ENCODE data around the gene NAA60. TPM values are rescaled to one million over a fixed set of nuclear protein-coding genes. Genes with fewer than 3 reads are reported as not detected.

NAA60 gene
- total RNA-seq, 4 donors from 2014 or later, result 80.9 to 110 (median 96.8) TPM

DNA sequence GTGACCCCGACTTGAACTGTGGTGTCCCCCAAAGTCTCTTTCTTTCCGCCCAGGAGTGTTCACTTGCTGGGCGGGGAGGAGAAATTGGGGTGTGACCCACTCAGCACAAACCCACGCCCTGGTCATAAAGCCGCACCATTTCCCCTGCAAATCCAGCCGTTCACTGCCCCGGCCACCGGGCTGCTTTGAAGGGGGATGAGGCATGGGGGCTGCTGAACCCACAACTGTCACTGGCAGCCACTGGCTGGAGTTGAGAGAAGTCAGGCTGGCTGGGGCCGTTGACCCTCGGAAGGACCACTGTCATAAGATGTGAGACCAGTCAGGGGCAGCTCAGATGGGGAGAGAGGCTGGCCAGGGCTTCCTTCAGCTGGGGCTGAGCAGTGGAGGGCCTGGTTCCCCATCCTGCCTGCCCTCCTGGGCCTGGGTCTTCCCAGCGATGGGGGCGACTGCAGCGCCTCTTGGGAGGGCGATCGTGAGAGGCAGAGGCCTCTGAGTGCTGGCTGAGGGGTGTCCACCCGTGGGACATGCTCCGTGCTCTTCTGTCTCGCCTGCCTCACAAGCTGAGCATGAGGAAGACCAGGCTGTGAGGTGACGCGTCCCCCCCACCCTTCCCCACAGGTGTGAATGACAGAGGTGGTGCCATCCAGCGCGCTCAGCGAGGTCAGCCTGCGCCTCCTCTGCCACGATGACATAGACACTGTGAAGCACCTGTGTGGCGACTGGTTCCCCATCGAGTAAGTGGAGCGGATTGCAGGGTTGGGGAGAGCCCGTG is 32.3 kb downstream of the NAA60 start:
- TF ChIP-seq POLR2A (IDR thresholded peaks at IDR 0.05), result no peak
- TF ChIP-seq, protein P1, sequence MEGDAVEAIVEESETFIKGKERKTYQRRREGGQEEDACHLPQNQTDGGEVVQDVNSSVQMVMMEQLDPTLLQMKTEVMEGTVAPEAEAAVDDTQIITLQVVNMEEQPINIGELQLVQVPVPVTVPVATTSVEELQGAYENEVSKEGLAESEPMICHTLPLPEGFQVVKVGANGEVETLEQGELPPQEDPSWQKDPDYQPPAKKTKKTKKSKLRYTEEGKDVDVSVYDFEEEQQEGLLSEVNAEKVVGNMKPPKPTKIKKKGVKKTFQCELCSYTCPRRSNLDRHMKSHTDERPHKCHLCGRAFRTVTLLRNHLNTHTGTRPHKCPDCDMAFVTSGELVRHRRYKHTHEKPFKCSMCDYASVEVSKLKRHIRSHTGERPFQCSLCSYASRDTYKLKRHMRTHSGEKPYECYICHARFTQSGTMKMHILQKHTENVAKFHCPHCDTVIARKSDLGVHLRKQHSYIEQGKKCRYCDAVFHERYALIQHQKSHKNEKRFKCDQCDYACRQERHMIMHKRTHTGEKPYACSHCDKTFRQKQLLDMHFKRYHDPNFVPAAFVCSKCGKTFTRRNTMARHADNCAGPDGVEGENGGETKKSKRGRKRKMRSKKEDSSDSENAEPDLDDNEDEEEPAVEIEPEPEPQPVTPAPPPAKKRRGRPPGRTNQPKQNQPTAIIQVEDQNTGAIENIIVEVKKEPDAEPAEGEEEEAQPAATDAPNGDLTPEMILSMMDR (IDR thresholded peaks at IDR 0.05), result no peak
- H3K36me3 ChIP-seq, result peaks cover 0 to 35% (median 0%) of the 10 kb centered on the region in 3 donors
- no peaks in the 10 kb centered on the region for H3K27me3 ChIP-seq
- peak in 1 of 3 donors; percentile 51 for DNase-seq
- no peak overlapping the region for H3K4me3 ChIP-seq
- no peaks in the 10 kb centered on the region for H3K9me3 ChIP-seq
- peak overlapping the region in 1 of 4 donors; percentile 30 for H3K27ac ChIP-seq
- peaks cover 0 to 17% (median 0%) of the 10 kb centered on the region in 4 donors for H3K4me1 ChIP-seq

DNA sequence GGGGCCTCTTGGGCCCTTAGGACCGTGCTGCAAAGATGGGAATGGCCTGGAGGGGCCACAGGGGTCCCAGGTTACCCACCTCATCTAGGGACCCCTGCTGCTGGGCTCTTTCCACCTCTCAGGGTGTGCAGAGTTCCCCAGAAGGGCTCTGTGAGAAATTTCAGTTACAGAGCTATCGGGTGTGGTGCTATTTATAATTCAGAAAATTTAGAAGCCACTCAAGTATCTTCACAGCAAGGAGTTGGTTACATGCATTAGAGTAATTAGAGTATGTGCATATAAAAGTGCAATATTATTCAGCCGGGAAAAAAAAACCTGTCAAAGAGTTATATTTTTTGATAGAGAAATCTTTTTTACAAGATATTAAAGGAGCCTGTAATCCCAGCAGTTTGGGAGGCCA is 32.9 kb downstream of the NAA60 start:
- peaks cover 0 to 41% (median 0%) of the 10 kb centered on the region in 3 donors for H3K36me3 ChIP-seq
- no peak for DNase-seq
- H3K4me1 ChIP-seq, result peaks cover 0 to 17% (median 0%) of the 10 kb centered on the region in 4 donors
- no peak overlapping the region for H3K4me3 ChIP-seq
- no peak overlapping the region for H3K27ac ChIP-seq
- no peaks in the 10 kb centered on the region for H3K27me3 ChIP-seq
- TF ChIP-seq, protein P1 (IDR thresholded peaks at IDR 0.05), result no peak
- no peak for TF ChIP-seq POLR2A (IDR thresholded peaks at IDR 0.05)
- H3K9me3 ChIP-seq, result no peaks in the 10 kb centered on the region

DNA sequence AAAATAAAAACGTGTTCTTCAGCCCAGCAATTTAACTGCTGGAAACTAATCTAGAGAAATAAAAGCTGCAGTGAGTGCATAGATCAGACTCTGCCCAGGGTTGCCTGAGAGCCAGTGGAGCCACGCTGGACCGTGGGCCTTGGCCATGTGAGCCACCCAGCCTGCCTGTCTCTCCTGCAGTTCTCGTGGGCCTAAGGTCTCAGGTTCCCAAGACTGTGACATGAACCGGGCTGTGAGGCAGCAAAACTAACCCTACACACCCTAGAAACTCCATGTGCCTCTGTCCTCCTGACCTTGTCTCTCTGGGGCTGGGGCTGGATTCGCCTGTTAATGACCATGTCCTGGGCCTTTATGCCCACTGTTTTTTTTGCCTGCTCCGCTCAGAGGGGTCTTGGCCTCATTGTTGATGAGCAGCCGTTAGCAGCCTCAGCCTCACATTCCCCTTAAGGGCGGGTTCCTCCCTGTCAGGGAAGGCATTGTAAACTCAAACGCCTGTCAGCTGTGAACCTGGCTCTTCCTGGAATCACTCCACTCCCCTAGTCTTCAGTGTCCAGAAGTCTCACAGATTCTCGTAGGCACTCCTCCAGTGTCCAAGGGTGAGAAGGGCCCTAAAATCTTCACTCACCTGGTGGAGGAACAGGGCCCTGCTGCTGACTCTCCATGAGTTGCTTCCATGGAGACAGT is 34.9 kb downstream of the NAA60 start:
- no peak for TF ChIP-seq POLR2A (IDR thresholded peaks at IDR 0.05)
- peak in 1 of 3 donors; percentile 39 for DNase-seq
- Histone ChIP-seq H3K4me1 (peaks cover 0 to 17% (median 0%) of the 10 kb centered on the region in 4 donors), H3K9me3 (no peaks in the 10 kb centered on the region), H3K27ac (no peak overlapping the region), H3K4me3 (no peak overlapping the region), H3K27me3 (no peaks in the 10 kb centered on the region), H3K36me3 (peaks cover 0 to 61% (median 0%) of the 10 kb centered on the region in 3 donors)

DNA sequence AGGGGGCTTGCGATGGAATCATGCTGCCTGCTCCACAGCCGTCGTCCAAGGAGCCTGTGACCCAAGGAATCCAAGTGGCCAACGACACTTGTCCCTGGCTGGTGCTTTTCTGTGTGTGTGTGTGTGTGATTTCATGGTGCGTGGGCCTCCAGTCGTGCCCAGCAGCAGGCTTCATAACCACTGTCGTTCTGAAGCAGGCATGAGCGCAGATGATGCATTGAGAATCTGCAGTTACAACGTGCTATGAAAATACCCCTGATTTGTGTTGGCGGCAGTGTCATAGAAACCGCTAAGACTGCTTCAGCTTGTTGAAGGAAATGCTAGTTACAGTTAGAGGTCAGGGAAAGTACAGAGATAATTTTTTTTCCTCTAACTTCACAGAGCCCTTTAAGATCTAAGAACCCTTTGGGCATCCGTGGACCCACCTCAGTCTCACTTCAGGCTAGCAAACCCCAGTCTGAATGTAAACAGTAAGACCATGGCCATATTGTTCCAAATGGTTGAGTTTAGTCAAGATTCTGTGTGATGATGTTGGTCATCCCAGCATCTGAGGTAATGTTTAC is 36.3 kb downstream of the NAA60 start:
- Histone ChIP-seq H3K4me1 (peaks cover 0 to 7% (median 0%) of the 10 kb centered on the region in 4 donors), H3K27ac (no peak overlapping the region), H3K36me3 (peaks cover 0 to 75% (median 0%) of the 10 kb centered on the region in 3 donors), H3K4me3 (no peak overlapping the region), H3K9me3 (no peaks in the 10 kb centered on the region), H3K27me3 (no peaks in the 10 kb centered on the region)
- TF ChIP-seq POLR2A (IDR thresholded peaks at IDR 0.05), result no peak
- TF ChIP-seq, protein P1 (IDR thresholded peaks at IDR 0.05), result no peak
- no peak for DNase-seq

DNA sequence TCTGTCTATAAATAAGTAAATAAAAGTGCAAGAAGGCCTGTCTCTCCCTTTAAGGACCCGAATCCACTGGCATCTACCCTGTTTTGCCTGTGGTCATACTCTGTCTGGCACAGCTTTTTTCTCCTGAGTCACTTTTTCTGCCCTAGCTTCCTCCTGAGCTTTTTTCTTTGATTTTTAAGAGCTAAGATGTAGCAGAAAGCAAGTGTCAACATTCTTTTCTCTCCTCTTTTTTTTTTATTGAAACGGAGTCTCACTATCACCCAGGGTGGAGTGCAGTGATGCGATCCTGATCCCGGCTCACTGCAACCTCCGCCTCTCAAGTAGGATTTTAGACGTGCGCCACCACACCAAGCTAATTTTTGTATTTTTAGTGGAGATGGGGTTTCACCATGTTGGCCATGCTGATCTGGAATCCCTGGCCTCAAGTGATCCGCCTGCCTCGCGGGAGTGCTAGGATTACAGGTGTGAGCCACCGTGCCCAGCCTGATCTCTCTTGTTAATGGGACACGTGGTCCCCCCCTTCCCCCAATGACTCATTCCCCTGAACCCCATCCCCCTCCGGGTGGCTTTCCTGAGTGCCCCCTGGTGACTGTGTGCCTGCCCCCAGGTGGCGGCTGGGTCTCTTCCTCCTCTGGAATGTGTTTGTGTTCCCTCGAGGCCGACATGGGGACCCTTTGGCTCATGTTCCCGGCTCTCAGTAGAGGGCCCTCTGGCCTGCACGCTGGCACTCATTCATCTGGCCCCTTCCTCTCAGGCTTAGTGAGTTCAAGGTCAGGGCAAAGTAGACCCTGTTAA is 37.6 kb downstream of the NAA60 start:
- no peaks in the 10 kb centered on the region for H3K27me3 ChIP-seq
- H3K27ac ChIP-seq, result no peak overlapping the region
- H3K4me3 ChIP-seq, result no peak overlapping the region
- no peak for DNase-seq
- TF ChIP-seq, protein P1 (IDR thresholded peaks at IDR 0.05), result no peak
- no peak for TF ChIP-seq POLR2A (IDR thresholded peaks at IDR 0.05)
- H3K36me3 ChIP-seq, result peaks cover 0 to 88% (median 0%) of the 10 kb centered on the region in 3 donors
- H3K9me3 ChIP-seq, result no peaks in the 10 kb centered on the region
- no peaks in the 10 kb centered on the region for H3K4me1 ChIP-seq

Measured in Peyer's patch (tissue), 4 donors.